ENCODE data around the gene ATXN2.
"Not testable (repeated sequence)": the region's sequence is repeated elsewhere in the genome, so short reads cannot be mapped to it uniquely, and the experiment has no call there.

Gene ATXN2, protein sequence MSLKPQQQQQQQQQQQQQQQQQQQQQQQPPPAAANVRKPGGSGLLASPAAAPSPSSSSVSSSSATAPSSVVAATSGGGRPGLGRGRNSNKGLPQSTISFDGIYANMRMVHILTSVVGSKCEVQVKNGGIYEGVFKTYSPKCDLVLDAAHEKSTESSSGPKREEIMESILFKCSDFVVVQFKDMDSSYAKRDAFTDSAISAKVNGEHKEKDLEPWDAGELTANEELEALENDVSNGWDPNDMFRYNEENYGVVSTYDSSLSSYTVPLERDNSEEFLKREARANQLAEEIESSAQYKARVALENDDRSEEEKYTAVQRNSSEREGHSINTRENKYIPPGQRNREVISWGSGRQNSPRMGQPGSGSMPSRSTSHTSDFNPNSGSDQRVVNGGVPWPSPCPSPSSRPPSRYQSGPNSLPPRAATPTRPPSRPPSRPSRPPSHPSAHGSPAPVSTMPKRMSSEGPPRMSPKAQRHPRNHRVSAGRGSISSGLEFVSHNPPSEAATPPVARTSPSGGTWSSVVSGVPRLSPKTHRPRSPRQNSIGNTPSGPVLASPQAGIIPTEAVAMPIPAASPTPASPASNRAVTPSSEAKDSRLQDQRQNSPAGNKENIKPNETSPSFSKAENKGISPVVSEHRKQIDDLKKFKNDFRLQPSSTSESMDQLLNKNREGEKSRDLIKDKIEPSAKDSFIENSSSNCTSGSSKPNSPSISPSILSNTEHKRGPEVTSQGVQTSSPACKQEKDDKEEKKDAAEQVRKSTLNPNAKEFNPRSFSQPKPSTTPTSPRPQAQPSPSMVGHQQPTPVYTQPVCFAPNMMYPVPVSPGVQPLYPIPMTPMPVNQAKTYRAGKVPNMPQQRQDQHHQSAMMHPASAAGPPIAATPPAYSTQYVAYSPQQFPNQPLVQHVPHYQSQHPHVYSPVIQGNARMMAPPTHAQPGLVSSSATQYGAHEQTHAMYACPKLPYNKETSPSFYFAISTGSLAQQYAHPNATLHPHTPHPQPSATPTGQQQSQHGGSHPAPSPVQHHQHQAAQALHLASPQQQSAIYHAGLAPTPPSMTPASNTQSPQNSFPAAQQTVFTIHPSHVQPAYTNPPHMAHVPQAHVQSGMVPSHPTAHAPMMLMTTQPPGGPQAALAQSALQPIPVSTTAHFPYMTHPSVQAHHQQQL

DNA sequence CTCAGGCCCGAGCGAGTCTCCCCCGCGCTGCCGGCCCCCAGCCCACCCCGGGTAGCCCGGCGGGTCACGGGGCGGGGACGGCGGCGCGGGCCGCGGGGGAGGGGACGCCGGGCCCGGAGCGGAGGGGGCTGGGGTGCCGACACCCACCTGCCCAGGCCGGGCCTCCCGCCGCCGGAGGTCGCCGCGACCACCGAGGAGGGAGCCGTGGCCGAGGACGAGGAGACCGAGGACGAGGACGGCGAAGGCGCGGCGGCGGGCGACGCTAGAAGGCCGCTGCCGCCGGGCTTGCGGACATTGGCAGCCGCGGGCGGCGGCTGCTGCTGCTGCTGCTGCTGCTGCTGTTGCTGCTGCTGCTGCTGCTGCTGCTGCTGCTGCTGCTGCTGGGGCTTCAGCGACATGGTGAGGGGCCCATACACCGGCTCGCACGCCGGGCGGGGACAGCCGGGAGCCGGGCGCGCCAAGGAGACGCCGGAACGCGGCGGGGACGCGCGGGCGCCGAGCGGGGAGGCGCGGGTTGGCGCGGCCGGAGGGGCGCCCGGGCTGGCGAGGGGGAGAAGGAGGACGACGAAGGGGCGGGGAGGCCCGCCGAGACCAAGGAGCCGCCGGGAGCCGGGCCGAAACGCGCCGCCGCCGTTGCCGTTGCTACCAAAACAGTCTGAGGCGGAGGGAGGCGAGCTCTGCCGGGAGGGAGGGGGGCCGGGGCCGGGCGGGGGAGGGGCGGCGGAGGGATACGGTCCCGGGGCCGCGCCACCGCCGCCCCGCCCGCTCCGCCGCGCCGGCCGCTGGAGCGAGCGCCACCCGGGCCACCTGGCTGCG lies at the start of gene ATXN2:
Gene ATXN2 (minus strand): TSS at position 679 of the 816 bp plus-strand sequence. CDS start 281 bp downstream, at position 398.
- peak; percentile 55 to 79 for DNase-seq

DNA sequence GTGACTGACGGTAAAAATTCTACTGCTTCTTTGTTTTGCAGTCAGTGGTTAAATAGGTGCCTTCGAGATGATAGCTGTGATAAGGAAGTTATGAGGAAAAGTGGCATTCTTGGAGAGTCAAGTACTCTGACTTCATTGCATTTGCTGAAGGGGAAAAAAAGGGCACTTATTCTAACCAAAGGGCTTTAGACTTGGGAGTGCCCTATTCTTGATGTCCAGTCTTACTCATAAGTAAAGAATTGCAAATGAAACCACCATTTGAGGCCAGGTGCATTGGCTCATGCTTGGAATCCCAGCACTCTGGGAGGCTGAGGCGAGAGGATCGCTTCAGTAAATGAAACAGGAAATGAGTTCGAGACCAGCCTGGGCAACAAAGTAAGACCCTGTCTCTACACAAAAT lies 46.3 kb upstream of the ATXN2 start:
- no peak for DNase-seq

DNA sequence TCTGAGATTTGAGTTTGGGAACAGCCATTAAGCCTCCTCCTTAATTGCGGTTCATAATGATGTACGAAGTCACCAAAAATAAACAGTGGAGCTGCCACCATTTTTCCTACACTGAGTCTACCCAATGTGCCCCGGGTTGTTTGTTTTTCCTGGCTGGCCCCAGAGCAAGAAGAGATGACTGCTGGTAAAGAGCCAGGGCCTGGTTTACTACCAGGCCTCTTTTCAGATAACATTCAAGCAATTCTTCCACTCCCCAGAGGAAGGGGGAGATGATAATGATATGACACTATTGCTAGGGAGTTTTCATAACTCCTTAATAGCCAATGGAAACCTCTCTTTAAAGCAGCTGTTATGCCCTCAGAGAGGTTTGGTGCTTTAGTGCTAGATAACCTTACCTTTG lies 44.3 kb upstream of the ATXN2 start:
- DNase-seq: no peak

DNA sequence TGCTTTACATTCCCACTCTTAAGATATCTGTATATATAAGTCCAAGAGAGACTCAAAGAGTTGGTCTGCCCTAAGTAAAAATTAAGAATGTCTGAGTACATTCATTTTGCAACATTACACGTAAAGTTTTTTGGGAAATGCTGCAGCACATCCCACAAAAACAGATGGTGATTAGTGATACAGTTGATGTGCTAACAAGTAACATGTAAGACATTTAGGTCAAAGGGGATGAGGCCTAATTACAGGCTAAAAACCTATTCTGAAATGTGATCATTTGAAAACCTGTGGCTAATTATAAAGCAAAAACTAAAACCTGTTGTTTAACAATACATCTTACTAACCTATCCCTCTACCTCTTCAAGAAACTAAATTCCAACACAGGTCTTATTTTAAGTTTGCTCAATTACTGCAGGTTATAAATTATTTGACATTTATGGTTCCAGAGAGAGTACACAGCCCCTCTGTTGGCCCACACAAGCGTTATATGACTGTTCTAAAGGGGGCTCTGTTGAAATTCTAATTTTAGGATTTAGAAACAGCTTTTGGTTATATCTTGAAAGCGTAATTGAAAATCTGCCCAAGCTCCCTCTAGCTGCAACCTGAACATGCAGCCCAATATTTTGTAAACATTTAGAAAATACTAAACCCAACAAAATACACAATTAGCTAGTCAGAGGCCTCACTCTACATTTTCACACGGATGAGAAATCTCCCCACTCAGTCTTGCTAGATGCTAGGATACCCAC lies 43.7 kb upstream of the ATXN2 start:
- DNase-seq: no peak

DNA sequence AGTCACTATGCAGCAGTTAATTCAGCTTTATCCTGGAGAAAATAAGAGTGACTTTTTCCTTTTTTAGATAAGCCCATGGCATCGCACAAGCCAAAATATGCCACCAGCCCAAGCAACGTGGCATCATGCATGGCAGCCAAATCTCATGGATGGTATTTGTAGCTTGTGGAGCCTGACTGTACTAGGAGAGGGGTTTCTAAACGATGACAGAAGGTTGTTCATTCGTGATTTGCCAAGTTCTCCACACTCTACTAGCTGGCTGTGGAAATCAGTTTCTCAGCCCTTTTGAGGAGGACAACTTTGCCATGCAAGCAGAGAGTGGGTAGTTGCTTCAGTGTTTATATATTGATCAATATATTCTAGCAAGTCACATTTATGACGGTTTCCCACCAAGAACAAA lies 41.4 kb upstream of the ATXN2 start:
- DNase-seq: no peak

DNA sequence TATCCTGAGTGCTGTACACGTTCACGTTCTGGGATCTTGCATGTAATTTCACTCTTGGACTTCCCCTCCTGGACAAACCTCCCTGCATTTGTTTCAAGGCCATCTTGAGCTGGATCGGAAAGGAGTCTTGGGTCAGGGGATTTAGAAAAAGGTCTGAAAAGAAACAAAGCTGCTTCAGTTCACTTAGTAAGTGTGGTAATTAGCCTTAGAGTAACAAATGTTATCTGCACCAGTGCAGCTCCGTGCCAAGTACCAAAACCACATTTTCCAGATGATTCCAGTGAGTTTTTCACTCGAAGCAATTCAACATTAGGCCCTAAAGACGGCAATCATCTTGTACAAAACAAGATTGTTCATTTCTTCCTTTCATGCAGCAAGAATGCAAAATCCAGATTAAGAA lies 39.4 kb upstream of the ATXN2 start:
- DNase-seq: no peak

DNA sequence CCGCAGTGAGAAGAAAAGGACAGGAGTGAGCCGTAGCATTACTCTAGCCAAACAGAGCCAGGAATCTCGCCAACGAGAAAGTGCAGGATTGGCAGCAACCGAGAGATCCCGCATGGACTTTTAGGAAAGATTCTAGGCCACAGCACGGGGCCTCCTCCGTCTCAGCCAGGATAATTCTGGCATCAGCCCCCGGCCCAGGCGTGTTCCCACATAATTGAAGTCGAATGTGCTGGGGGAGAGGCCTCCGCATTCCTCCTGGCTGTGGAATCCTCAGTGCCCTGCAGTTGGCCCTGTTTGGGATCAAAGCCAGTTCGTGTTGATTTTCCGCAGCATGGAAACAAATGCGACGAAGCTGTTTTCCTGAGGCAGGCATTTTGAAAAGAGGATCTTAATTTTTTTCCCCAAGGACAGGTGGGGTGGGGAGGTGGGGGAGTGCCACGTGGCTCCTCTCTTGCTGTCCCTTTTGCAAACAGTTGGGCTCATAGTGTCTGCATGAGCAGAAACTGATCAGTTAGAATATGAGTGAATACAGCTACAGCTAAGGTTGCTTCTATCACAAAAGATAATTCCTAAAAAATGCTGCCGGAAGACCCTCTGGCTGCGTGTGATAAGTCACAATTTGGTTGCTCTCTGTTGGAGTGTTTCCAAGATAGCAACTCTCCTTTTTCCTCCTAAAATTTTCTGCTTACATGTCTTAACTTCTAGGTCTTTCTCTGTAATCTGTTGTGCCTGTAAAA lies 37.3 kb upstream of the ATXN2 start:
- DNase-seq: no peak

DNA sequence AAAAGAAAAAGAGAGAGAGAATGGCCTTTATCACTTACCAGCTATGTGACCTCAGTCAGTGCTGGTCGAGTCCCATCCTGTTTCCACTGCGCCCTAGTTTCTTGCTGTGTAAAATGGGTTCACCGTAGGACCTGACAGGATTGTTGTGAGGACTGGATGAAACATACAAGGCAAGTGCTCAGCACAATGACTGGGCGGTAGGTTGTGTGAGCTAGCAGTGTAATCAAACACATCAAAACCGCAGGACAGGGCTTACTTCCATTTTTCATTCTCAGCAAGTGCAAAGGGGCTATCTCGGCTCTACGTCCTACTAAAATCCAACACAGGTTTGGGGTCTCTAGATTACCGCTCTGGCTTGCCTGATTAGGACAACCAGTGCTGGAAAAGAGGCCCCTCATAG lies 36.4 kb upstream of the ATXN2 start:
- DNase-seq: no peak

DNA sequence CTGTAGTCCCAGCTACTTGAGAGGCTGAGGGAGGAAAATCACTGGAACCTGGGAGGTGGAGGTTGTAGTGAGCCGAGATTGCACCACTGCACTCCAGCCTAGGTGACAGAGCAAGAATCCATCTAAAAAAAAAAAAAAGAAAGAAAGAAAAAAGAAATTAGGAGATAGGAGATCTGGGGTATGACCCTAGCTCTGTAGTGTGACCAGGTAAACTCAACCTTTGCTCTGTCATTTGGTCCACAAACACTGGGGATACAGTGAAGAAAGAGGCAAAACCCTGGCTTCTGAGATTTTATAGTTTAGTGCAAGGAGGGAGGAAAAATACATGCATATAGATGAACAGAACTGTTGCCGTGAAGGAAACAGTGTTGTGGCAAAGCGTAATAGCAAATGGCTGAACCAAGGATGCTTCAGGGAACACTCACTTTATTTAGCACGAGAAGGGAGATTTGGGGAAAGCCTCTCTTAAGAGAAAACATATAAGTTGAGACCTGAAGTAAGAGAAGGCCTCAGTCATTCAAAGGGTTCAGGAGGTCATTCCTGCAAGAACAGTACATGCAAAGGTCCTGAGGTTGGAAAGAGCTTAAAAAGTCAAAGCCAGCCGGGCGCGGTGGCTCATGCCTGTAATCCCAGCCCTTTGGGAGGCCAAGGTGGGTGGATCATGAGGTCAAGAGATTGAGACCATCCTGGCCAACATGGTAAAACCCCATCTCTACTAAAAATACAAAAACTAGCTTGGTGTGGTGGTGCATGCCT lies 29.6 kb upstream of the ATXN2 start:
- no peak for DNase-seq

DNA sequence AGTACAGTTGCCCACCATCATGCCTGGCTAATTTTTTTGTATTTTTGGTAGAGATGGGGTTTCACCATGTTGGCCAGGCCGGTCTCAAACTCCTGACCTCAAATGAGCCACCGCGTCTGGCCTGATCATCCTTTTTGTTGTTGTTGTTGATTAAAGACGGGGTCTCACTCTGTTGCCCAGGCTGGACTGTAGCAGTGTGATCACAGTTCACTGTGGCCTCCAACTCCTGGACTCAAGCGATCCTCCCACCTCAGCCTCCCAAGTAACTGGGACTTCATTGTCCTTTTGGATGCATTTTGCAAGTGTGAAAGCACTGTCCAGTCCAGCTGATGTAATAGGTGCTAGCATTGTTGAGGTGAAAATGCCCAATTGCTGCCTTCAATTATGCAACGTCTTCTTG lies 27.1 kb upstream of the ATXN2 start:
- DNase-seq: no peak

DNA sequence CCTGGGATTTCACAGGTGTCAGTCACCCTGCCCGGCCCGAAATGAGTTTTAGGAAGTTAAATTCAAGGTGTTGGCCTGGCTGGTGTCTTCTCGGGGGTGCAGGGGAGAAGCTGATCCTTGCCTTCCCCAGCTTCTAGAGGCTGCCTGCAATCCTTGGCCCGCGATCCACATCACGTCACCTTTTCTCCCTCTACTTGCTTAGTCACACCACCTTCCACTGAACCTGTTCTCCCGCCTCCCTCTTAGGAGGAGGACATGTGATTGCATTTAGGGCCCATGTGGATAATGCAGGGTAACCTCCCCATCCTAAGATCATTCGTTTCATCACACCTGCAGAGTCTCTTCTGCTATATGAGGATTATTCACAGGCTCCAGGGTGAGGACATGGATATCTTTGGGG lies 25.4 kb upstream of the ATXN2 start:
- DNase-seq: no peak

DNA sequence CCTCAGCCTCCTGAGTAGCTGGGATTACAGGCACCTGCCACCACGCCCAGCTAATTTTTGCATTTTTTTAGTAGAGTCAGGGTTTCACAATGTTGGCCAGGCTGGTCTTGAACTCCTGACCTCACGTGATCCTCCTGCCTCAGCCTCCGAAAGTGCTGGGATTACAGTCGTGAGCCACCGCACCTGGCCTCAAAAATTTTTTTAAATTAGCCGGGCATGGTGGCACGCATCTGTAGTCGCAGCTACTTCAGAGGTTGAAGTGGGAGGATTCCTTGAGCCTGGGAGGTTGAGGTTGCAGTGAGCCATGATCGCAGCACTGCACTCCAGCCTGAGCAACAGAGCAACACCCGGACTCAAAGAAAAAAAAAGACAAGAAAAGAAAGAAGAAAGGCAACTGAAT lies 18.7 kb upstream of the ATXN2 start:
- DNase-seq: not testable (repeated sequence)

DNA sequence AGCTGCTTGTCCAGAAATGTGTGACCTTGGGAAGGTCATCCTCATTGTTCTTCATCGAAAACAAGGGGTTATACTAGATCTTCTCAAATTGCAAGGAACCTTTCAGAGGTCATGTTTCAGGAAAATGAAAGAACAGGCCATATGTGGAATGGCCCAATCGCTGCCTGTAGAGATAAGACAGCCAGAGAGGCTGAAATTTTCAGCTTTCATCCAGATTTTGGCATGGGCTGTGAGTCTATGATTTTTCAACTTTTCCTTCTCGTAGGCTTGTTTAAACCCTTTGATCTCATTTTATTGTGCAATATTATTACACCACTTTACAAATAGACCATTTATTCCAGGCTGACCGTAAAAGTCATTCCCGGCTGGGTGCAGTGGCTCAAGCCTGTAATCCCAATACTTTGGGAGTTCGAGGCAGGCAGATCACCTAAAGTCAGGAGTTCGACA lies 17.1 kb upstream of the ATXN2 start:
- no peak for DNase-seq

DNA sequence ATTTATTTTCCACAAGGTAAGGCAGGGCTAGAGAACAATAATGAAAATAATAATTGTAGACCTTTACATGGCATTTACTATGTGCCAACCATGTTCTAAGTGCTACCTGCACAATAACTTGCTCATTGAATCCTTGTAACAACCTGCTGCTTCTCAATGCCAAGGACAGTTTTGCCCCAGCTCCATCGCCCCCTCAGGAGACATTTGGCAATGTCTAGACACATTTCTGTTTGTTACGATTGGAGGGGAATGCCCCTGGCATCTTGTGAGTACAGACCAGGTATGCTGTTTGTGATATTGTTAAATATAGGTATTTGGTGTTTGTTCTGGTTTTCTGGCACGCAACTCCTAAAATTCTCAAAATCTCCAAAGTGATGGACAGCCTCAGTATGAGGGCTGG lies 8.1 kb upstream of the ATXN2 start:
- no peak for DNase-seq

DNA sequence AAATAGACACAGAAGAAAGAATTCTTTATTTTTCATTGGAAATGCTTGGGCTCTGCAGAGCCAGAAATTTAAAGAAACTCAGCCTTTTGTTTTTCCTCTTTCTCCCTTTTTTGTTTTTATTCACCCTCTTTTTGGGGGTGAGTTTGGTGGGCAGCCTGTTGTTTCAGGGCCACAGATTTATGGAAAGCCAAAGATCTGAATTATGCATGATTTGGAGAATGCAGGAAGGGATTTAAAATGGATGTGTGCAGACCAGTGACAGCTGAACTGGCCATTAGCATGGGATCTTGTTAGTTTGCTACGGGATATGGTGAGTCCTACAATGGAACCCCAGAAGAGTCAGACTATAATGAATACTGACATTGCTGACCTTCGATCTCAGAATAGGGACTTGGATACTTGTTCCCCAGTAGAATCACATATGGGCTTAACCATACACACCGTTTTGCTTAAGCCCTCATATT lies 7.7 kb upstream of the ATXN2 start:
- no peak for DNase-seq

DNA sequence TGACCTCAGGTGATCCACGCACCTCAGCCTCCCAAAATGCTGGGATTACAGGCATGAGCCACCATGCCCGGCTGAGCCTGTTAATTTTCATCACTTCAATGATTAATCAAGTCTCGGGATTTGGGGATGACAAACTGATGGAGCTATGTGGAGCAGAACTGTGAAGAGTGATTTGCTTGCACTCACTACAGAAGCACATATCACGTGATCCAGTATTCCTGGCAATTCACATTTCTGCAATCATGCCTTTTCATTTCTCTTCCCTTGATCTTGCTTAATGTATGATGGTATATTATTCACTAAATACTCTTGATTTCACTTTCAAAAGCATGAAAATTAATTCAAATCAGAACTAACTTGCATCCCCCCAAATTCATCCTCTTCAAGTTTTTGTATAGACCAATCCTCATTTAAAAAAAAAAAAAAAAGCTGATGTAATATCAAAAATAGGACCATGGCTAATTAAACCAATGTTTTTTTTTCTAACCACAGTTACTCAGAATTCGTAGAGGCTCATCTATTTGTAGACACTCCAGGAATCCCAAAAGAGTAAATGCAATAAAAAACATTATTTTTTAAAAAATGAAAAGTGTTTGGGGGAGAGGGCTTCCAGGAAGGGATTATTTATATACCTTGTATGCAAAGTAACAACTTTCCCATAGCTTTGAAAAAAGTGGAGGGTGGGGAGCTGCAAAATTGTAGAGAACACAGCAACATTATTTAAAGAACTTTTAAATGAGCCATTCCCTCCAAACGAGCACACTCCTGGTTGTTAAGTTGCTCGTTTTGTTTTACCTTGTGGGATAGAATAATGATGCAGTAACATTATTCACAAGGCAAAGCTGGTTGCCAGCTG lies 7.0 kb upstream of the ATXN2 start:
- no peak for DNase-seq

DNA sequence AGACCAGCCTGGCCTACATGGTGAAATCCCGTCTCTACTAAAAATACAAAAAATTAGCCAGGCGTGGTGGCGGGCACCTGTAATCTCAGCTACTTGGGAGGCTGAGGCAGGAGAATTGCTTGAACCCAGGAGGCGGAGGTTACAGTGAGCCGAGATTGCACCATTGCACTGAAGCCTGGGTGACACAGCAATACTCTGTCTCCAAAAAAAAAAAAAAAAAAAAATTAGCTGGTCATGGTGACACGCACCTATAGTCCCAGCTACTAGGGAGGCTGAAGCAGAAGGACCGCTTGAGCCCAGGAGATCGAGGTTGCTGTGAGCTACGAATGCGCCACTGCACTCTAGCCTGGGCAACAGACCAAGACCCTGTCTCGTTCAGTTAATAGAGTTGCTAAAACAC lies 3.7 kb upstream of the ATXN2 start:
- not testable (repeated sequence) for DNase-seq

DNA sequence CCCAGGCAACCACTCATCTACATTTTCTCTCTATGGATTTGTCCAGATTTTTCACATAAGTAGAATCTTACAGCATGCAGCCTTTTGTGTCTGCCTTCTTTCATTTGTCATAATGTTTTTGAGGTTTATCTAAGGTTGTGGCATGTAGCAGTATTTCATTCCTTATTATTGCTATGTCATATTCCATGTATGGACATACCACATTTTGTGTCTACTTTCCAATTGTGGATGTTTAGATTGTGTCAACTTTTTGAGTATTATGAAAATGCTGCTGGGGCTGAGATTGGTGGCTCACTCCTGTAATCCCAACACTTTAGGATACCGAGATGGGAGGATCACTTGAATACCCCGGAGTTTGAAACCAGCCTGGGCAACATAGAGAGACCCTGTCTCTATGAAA lies 3.2 kb upstream of the ATXN2 start:
- DNase-seq: no peak

DNA sequence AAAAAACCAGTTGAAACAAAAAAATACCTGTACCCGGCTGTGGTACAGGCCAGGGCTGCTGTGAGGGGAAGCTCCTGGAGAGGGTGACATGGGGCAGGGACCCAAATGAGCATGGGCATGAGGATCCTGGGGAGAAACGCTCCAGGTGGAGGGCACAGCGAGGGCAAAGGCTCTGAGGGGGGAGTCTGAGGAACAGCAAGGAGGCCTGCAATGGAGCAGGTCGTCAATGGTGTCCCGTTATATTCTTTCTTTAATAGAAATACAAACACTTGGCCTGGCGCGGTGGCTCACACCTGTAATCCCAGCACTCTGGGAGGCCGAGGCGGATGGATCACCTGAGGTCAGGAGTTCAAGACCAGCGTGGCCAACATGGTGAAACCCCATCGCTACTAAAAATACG lies 1.9 kb upstream of the ATXN2 start:
- DNase-seq: not testable (repeated sequence)

Measured in CD4-positive, alpha-beta T cell treated with Interferon alpha-2 for 1 hour (primary cell).